Panc1 (cell line): ENCODE measurements around the gene NCOA5. TPM values are rescaled to one million over a fixed set of nuclear protein-coding genes. Genes with fewer than 3 reads are reported as not detected.

Experiments
- ATAC-seq: fragments of 200-7000 bp; cut with Tn5 transposase; 2 replicates; pipeline ENCODE4 v1.9.1; 2020; ENCODE audit warnings: mild to moderate bottlenecking, moderate library complexity
- BruUV-seq: library from RNA; stranded (reverse); fragments of 400-500 nt; replicated peaks from 2 replicates; lab custom pipeline; 2021; lab: Mats Ljungman, UMichigan
- CTCF ChIA-PET: fragments of 300-600 bp; sonication (Branson Sonifier 250); formaldehyde crosslinking; loops from one replicate; lab custom pipeline; 2022; ENCODE audit warnings: antibody characterized with exemption; lab: Charles Lee
- POLR2A ChIA-PET: fragments of 300-600 bp; sonication (Branson Sonifier 250); formaldehyde crosslinking; loops from one replicate; lab custom pipeline; 2022; ENCODE audit warnings: antibody characterized with exemption; lab: Charles Lee
- DNase-seq: peaks from one replicate; pipeline ENCODE4 v3.0.0-alpha.2; 2010; ENCODE audit warnings: low read depth, low spot score
- H3K27ac ChIP-seq: 2 replicates; pipeline ENCODE4 v1.5.1; 2011; ENCODE audit warnings: mild to moderate bottlenecking, low read length, inconsistent platforms
- H3K27me3 ChIP-seq: fragments of 200-500 bp; sonication (Bioruptor generic); 2 replicates; pipeline ENCODE4 v1.6.0; 2014; ENCODE audit warnings: low read length, inconsistent platforms; ENCODE audit not compliant: control insufficient read depth, insufficient read depth
- H3K36me3 ChIP-seq: fragments of 200-500 bp; sonication (Bioruptor generic); 2 replicates; pipeline ENCODE4 v1.5.1; 2014; ENCODE audit warnings: inconsistent platforms, mild to moderate bottlenecking, low read length, moderate library complexity; ENCODE audit not compliant: control insufficient read depth, insufficient read depth
- H3K4me1 ChIP-seq: 2 replicates; pipeline ENCODE4 v1.5.1; 2011; ENCODE audit warnings: inconsistent platforms, mild to moderate bottlenecking, low read length, moderate library complexity; ENCODE audit not compliant: control insufficient read depth, insufficient read depth
- H3K4me3 ChIP-seq, 2 experiments: 2 replicates each; pipeline ENCODE4 v1.5.1; 2011 to 2012; ENCODE audit warnings: low read depth in 2 of 2, low read length in 2 of 2, mild to moderate bottlenecking in 2 of 2, inconsistent platforms in 1 of 2, moderate library complexity in 1 of 2
- H3K9me3 ChIP-seq: fragments of 200-500 bp; sonication (Bioruptor generic); 2 replicates; pipeline ENCODE4 v1.5.1; 2014; ENCODE audit warnings: low read depth, mild to moderate bottlenecking, inconsistent platforms, low read length, moderate library complexity; ENCODE audit not compliant: control insufficient read depth, insufficient read depth
- CTCF ChIP-seq: fragments of 450-650 bp; IDR thresholded peaks from 2 replicates; pipeline ENCODE4 v1.5.1; 2017; ENCODE audit warnings: mild to moderate bottlenecking
- POLR2AphosphoS5 ChIP-seq: IDR thresholded peaks from 2 replicates; pipeline ENCODE4 v1.6.1; 2012; ENCODE audit warnings: mild to moderate bottlenecking, low read depth, low read length, moderate library complexity
- REST ChIP-seq, 2 experiments: IDR thresholded peaks; 2 replicates each; pipeline ENCODE4 v1.6.1; 2011 to 2012; ENCODE audit warnings: low read depth in 2 of 2, control low read depth in 1 of 2, low read length in 1 of 2, mild to moderate bottlenecking in 1 of 2, moderate library complexity in 1 of 2; ENCODE audit not compliant: insufficient read depth in 1 of 2
- SIN3A ChIP-seq: IDR thresholded peaks from 2 replicates; pipeline ENCODE4 v1.6.1; 2012; ENCODE audit warnings: low read depth, mild to moderate bottlenecking, low read length, moderate library complexity, borderline replicate concordance; ENCODE audit not compliant: insufficient read depth
- TCF7L2 ChIP-seq: IDR thresholded peaks from 2 replicates; pipeline ENCODE4 v1.6.1; 2011; ENCODE audit warnings: mild to moderate bottlenecking, low read depth, low read length, inconsistent platforms
- in situ Hi-C: cut with HindIII; loops from 2 replicates; pipeline ENCODE4 v1.10.0; 2016; ENCODE audit warnings: low sequenced_read_pairs, low pct_unique_long_range_greater_than_20kb
- intact Hi-C: fragments of 100-400 bp; cut with micrococcal nuclease; formaldehyde crosslinking; loops from one replicate; pipeline ENCODE4 v1.10.0; 2022; ENCODE audit not compliant: unreplicated experiment
- total RNA-seq: library from RNA; stranded (reverse); gene quantifications from one replicate; pipeline ENCODE4 v1.2.1, GENCODE V29; 2021; ENCODE audit not compliant: unreplicated experiment

Gene NCOA5
- total RNA-seq, 1 experiment from 2014 or later, result 30.6 TPM

- DNase-seq (no peak), ATAC-seq (no peak)
- peaks cover 5% of the 10 kb centered on the region for H3K36me3 ChIP-seq
- intact Hi-C loops (loop anchor here (2.0 kb wide), 1 partner anchor 72 kb away; no protein-coding TSS in a partner anchor), in situ Hi-C loops (no loop called here)
- TF ChIP-seq POLR2AphosphoS5 (no peak), CTCF (peak; percentile 68)
- no peaks in the 10 kb centered on the region for H3K27me3 ChIP-seq
- BruUV-seq, result no TSS peak
- no peaks in the 10 kb centered on the region for H3K9me3 ChIP-seq
- H3K4me3 ChIP-seq, result no peak overlapping the region
- no peak overlapping the region for H3K27ac ChIP-seq
- peaks cover 47% of the 10 kb centered on the region for H3K4me1 ChIP-seq
- ChIA-PET POLR2A (interaction anchor here (0.5 kb wide), 1 partner anchor 139 kb away, joined by 7 read pairs; no protein-coding TSS in a partner anchor), CTCF (interaction anchor here (0.7 kb wide), 1 partner anchor 602 kb away, joined by 3 read pairs; no protein-coding TSS in a partner anchor)
These were observed 2.6 kb downstream of the NCOA5 start for GRCh38 chr20:46087161-46087560.

GRCh38 chr20:46085179-46085851, 4.4 kb downstream of the NCOA5 start:
- intact Hi-C loops, result no loop called here
- BruUV-seq, result no TSS peak
- no peak for TF ChIP-seq SIN3A
- TF ChIP-seq CTCF, result no peak
- TF ChIP-seq TCF7L2, result no peak
- no peak for TF ChIP-seq POLR2AphosphoS5
- TF ChIP-seq REST (IDR thresholded peaks at IDR 0.05; ENCODE audit: insufficient read depth in 1 of 2, low read depth in 2 of 2, low read length in 1 of 2), result no peak
- ATAC-seq (no peak), DNase-seq (no peak)
- peaks cover 45% of the 10 kb centered on the region for H3K4me1 ChIP-seq
- H3K9me3 ChIP-seq, result no peaks in the 10 kb centered on the region
- no peaks in the 10 kb centered on the region for H3K27me3 ChIP-seq
- H3K4me3 ChIP-seq, result no peak overlapping the region
- in situ Hi-C loops, result no loop called here
- POLR2A ChIA-PET, result no interaction called here
- peaks cover 5% of the 10 kb centered on the region for H3K36me3 ChIP-seq
- 0 out of 2 replicates have a peak overlapping the region, but pooled peaks have one; percentile 3 for H3K27ac ChIP-seq
- CTCF ChIA-PET, result interaction anchor here (0.8 kb wide), 1 partner anchor 62 kb away, joined by 3 read pairs; no protein-coding TSS in a partner anchor
